LNCaP clone FGC (cell line): Measurements from ENCODE around the gene AADACL2.
"Not testable (repeated sequence)": the region's sequence is repeated elsewhere in the genome, so short reads cannot be mapped to it uniquely, and the experiment has no call there.

Source experiments
- DNase-seq: peaks from one replicate; pipeline ENCODE4 v3.0.0-alpha.2; 2011; ENCODE audit warnings: low read depth
- H3K4me3 ChIP-seq: 2 replicates; pipeline ENCODE4 v1.5.1; 2011; ENCODE audit warnings: mild to moderate bottlenecking, low read depth, low read length, control low read depth
- CTCF ChIP-seq: IDR thresholded peaks from 2 replicates; pipeline ENCODE4 v1.5.1; 2012; ENCODE audit warnings: mild to moderate bottlenecking; ENCODE audit not compliant: control insufficient read depth, insufficient read depth; ENCODE audit errors: extremely low read depth

AADACL2 gene

GRCh38 chr3:151787626-151788025 is 53.9 kb downstream of the AADACL2 start:
- no peak overlapping the region for H3K4me3 ChIP-seq
- TF ChIP-seq CTCF, result no peak
- no peak for DNase-seq

- H3K4me3 ChIP-seq, result no peak overlapping the region
- DNase-seq, result no peak
- TF ChIP-seq CTCF, result no peak
These were observed 54.7 kb downstream of the AADACL2 start for GRCh38 chr3:151788401-151788800.

GRCh38 chr3:151789853-151790463 is 56.2 kb downstream of the AADACL2 start:
- no peak overlapping the region for H3K4me3 ChIP-seq
- TF ChIP-seq CTCF, result no peak
- no peak for DNase-seq

- DNase-seq, H3K4me3 ChIP-seq: not testable (repeated sequence)
These were observed 57.0 kb downstream of the AADACL2 start for GRCh38 chr3:151790763-151791162.

GRCh38 chr3:151792411-151792810 is 58.7 kb downstream of the AADACL2 start:
- no peak for DNase-seq
- no peak for TF ChIP-seq CTCF

GRCh38 chr3:151793636-151794035 is 59.9 kb downstream of the AADACL2 start:
- no peak for DNase-seq
- no peak for TF ChIP-seq CTCF
- no peak overlapping the region for H3K4me3 ChIP-seq

More at GRCh38 chr3:151792411-151792810, 58.7 kb downstream of the AADACL2 start:
- H3K4me3 ChIP-seq, result no peak overlapping the region

- peak; percentile 51 for DNase-seq
- H3K4me3 ChIP-seq, result no peak overlapping the region
- TF ChIP-seq CTCF, result no peak
These were observed 60.4 kb downstream of the AADACL2 start for GRCh38 chr3:151794080-151794479.

GRCh38 chr3:151795276-151795675 is 61.5 kb downstream of the AADACL2 start:
- no peak overlapping the region for H3K4me3 ChIP-seq
- no peak for DNase-seq
- TF ChIP-seq CTCF, result no peak
